ENCODE measurements around the gene PRR3. TPM values are rescaled to one million over a fixed set of nuclear protein-coding genes. Genes with fewer than 3 reads are reported as not detected.

Gene PRR3
- polyA plus RNA-seq, 1 of the 3 experiments (the other 2 are of a cell fraction), result 21.2 TPM

- Histone ChIP-seq H3K27ac (ENCODE audit: low read depth in 2 of 2, low read length in 1 of 2) (no peak overlapping the region), H2AFZ (ENCODE audit: low read depth) (no peak overlapping the region), H4K20me1 (ENCODE audit: insufficient read depth) (peaks cover 16% of the 10 kb centered on the region), H3K36me3 (replicated peaks in 1 of 2; ENCODE audit: control insufficient read depth in 1 of 2, insufficient read depth in 2 of 2, low read length in 1 of 2) (peaks cover 52 to 64% of the 10 kb centered on the region in 2 experiments), H3F3A (replicated peaks; ENCODE audit: insufficient read depth) (peaks cover 41% of the 10 kb centered on the region), H3K27me3 (ENCODE audit: insufficient read depth) (no peaks in the 10 kb centered on the region), H3K4me2 (no peak overlapping the region), H3K9me3 (no peaks in the 10 kb centered on the region), H3K4me1 (ENCODE audit: control insufficient read depth in 1 of 2, insufficient read depth in 2 of 2, low read depth in 1 of 2, low read length in 1 of 2) (peaks cover 22 to 23% of the 10 kb centered on the region in 2 experiments), H3K4me3 (ENCODE audit: low read depth in 2 of 2, low read length in 1 of 2) (no peak overlapping the region), H3K9me2 (no peaks in the 10 kb centered on the region), H3K79me2 (ENCODE audit: insufficient read depth) (peaks cover 51% of the 10 kb centered on the region), H3K9ac (no peak overlapping the region)
- POLR2A ChIA-PET, result interaction anchor here (0.9 to 1.9 kb wide), 3 partner anchors 10 to 36 kb away, joined by 3 to 12 read pairs (median 7); no protein-coding TSS in a partner anchor
- WGBS (ENCODE audit: low lambda C conversion rate), result 85% methylated on average over 4 of the region's 4 CpGs
- TF ChIP-seq POLR2AphosphoS5 (IDR thresholded peaks at IDR 0.05; ENCODE audit: low read depth, low read length), result peak; percentile 16; the same call in 1 of the 2 replicates
- TF ChIP-seq TAF1 (IDR thresholded peaks at IDR 0.05; ENCODE audit: borderline replicate concordance, low read depth, low read length), result no peak
- CTCF ChIA-PET, result interaction anchor here (1.0 to 2.0 kb wide), 5 partner anchors 9 to 69 kb away, joined by 3 to 18 read pairs (median 5); partner anchors contain the start of gene ATAT1
- no peak for DNase-seq
These were observed 53.0 kb downstream of the PRR3 start for GRCh38 chr6:30610065-30610464.

GRCh38 chr6:30611150-30611855 lies 54.2 kb downstream of the PRR3 start:
- Histone ChIP-seq H3K4me3 (ENCODE audit: low read depth in 2 of 2, low read length in 1 of 2) (no peak overlapping the region), H3K27me3 (ENCODE audit: insufficient read depth) (no peaks in the 10 kb centered on the region), H3K79me2 (ENCODE audit: insufficient read depth) (peaks cover 62% of the 10 kb centered on the region), H3K27ac (ENCODE audit: low read depth in 2 of 2, low read length in 1 of 2) (no peak overlapping the region), H3K4me2 (no peak overlapping the region), H3K9me3 (no peaks in the 10 kb centered on the region), H4K20me1 (ENCODE audit: insufficient read depth) (peaks cover 16% of the 10 kb centered on the region), H3K36me3 (replicated peaks in 1 of 2; ENCODE audit: control insufficient read depth in 1 of 2, insufficient read depth in 2 of 2, low read length in 1 of 2) (peaks cover 51 to 62% of the 10 kb centered on the region in 2 experiments), H3K9me2 (no peaks in the 10 kb centered on the region), H3K4me1 (ENCODE audit: control insufficient read depth in 1 of 2, insufficient read depth in 2 of 2, low read depth in 1 of 2, low read length in 1 of 2) (peaks cover 22 to 23% of the 10 kb centered on the region in 2 experiments), H3F3A (replicated peaks; ENCODE audit: insufficient read depth) (peaks cover 52% of the 10 kb centered on the region), H2AFZ (ENCODE audit: low read depth) (no peak overlapping the region), H3K9ac (no peak overlapping the region)
- no peak for DNase-seq
- ChIA-PET POLR2A (interaction anchor here (0.9 to 1.9 kb wide), 4 partner anchors 11 to 54 kb away, joined by 3 to 12 read pairs (median 5); partner anchors contain the start of gene PRR3), CTCF (interaction anchor here (1.5 to 3.8 kb wide), 7 partner anchors 10 to 70 kb away, joined by 5 to 33 read pairs (median 8); no protein-coding TSS in a partner anchor)
- TF ChIP-seq NFIC (IDR thresholded peaks at IDR 0.05; ENCODE audit: borderline replicate concordance) (no peak), CTCF (IDR thresholded peaks at IDR 0.05) (no peak), RXRA (IDR thresholded peaks at IDR 0.05; ENCODE audit: borderline replicate concordance, low read depth) (no peak), TCF12 (IDR thresholded peaks at IDR 0.05) (no peak), EP300 (IDR thresholded peaks at IDR 0.05; ENCODE audit: borderline replicate concordance in 1 of 2, low read depth in 1 of 2, low read length in 1 of 2) (no peak)
- 89% methylated on average over 9 of the region's 9 CpGs for WGBS (ENCODE audit: low lambda C conversion rate)

GRCh38 chr6:30611856-30612194 lies 54.7 kb downstream of the PRR3 start:
- no peaks in the 10 kb centered on the region for H3K9me3 ChIP-seq
- DNase-seq, result no peak
- no peak overlapping the region for H2AFZ ChIP-seq (ENCODE audit: low read depth)
- WGBS (ENCODE audit: low lambda C conversion rate), result 98% methylated on average over 2 of the region's 2 CpGs
- peaks cover 22 to 23% of the 10 kb centered on the region in 2 experiments for H3K4me1 ChIP-seq (ENCODE audit: control insufficient read depth in 1 of 2, insufficient read depth in 2 of 2, low read depth in 1 of 2, low read length in 1 of 2)
- no peak overlapping the region for H3K4me3 ChIP-seq (ENCODE audit: low read depth in 2 of 2, low read length in 1 of 2)
- no peak overlapping the region for H3K9ac ChIP-seq
- H3K4me2 ChIP-seq, result no peak overlapping the region
- peak overlapping the region in 1 of 2 experiments; percentile 96; a peak in 2 of 4 replicates for H3K27ac ChIP-seq (ENCODE audit: low read depth in 2 of 2, low read length in 1 of 2)
- no peaks in the 10 kb centered on the region for H3K9me2 ChIP-seq
- CTCF ChIA-PET, result interaction anchor here (1.1 to 3.8 kb wide), 7 partner anchors 11 to 130 kb away, joined by 3 to 33 read pairs (median 7); no protein-coding TSS in a partner anchor
- H4K20me1 ChIP-seq (ENCODE audit: insufficient read depth), result peaks cover 16% of the 10 kb centered on the region
- peaks cover 50 to 62% of the 10 kb centered on the region in 2 experiments for H3K36me3 ChIP-seq (replicated peaks in 1 of 2; ENCODE audit: control insufficient read depth in 1 of 2, insufficient read depth in 2 of 2, low read length in 1 of 2)
- POLR2A ChIA-PET, result interaction anchor here (1.6 to 4.7 kb wide), 4 partner anchors 11 to 110 kb away, joined by 5 to 32 read pairs (median 12); partner anchors contain the start of gene PRR3
- peaks cover 56% of the 10 kb centered on the region for H3F3A ChIP-seq (replicated peaks; ENCODE audit: insufficient read depth)
- H3K79me2 ChIP-seq (ENCODE audit: insufficient read depth), result peaks cover 67% of the 10 kb centered on the region
- H3K27me3 ChIP-seq (ENCODE audit: insufficient read depth), result no peaks in the 10 kb centered on the region
- TF ChIP-seq GABPA (IDR thresholded peaks at IDR 0.05; ENCODE audit: low read depth) (no peak), NRF1 (IDR thresholded peaks at IDR 0.05; ENCODE audit: low read depth, low read length) (no peak), EP300 (IDR thresholded peaks at IDR 0.05; ENCODE audit: borderline replicate concordance in 1 of 2, low read depth in 1 of 2, low read length in 1 of 2) (no peak), MAX (IDR thresholded peaks at IDR 0.05; ENCODE audit: low read depth) (no peak), POLR2AphosphoS5 (IDR thresholded peaks at IDR 0.05; ENCODE audit: low read depth, low read length) (no peak), RXRA (IDR thresholded peaks at IDR 0.05; ENCODE audit: borderline replicate concordance, low read depth) (no peak), USF1 (IDR thresholded peaks at IDR 0.05; ENCODE audit: borderline replicate concordance, low read depth) (no peak), SMC3 (IDR thresholded peaks at IDR 0.05; ENCODE audit: low read depth, low read length) (no peak), RFX5 (IDR thresholded peaks at IDR 0.05; ENCODE audit: low read length) (no peak), USF2 (IDR thresholded peaks at IDR 0.05; ENCODE audit: borderline replicate concordance, low read depth, low read length) (no peak), FOXJ3 (CRISPR knock-in tag; IDR thresholded peaks at IDR 0.05) (no peak), EZH2phosphoT487 (IDR thresholded peaks at IDR 0.05; ENCODE audit: borderline replicate concordance, low read depth) (no peak), NFIC (IDR thresholded peaks at IDR 0.05; ENCODE audit: borderline replicate concordance) (no peak)
